Uterine smooth muscle cell (primary cell): ENCODE results near the gene CACNG5. TPM values are rescaled to one million over a fixed set of nuclear protein-coding genes. Genes with fewer than 3 reads are reported as not detected.

ENCODE experiments used
- total RNA-seq: library from RNA; depleted of rRNA; stranded (reverse); fragments of >200 nt; gene quantifications from 2 replicates; pipeline ENCODE4 v1.2.3, GENCODE V29; 2014

The CACNG5 gene, protein sequence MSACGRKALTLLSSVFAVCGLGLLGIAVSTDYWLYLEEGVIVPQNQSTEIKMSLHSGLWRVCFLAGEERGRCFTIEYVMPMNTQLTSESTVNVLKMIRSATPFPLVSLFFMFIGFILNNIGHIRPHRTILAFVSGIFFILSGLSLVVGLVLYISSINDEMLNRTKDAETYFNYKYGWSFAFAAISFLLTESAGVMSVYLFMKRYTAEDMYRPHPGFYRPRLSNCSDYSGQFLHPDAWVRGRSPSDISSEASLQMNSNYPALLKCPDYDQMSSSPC
- total RNA-seq: not detected in 2 replicates

GRCh38 chr17:66834919-66835454 lies at the start of gene CACNG5:
Gene CACNG5, plus strand, starts transcription at chr17:66835117. Its CDS starts 42,216 bp downstream, at chr17:66877333.

Other genes with a start within 250 kb of the CACNG5 start
- gene CACNG4, start 129.6 kb downstream of the CACNG5 start, total RNA-seq: not detected in 2 replicates
- not detected in 2 replicates for gene CACNG1, start 209.4 kb downstream of the CACNG5 start, total RNA-seq